SK-N-MC (cell line): ENCODE measurements around the gene KRT12.

Experiments
- EZH2 ChIP-seq: fragments of 200-600 bp; sonication (generic); IDR thresholded peaks from one replicate; pipeline ENCODE4 v1.6.1; 2017; ENCODE audit warnings: antibody characterized with exemption
- POLR2AphosphoS5 ChIP-seq: IDR thresholded peaks from 2 replicates; pipeline ENCODE4 v1.6.1; 2012; ENCODE audit warnings: mild to moderate bottlenecking, low read depth, low read length, borderline replicate concordance

GRCh38 chr17:40825599-40825998 is 41.4 kb downstream of the KRT12 start:
- TF ChIP-seq POLR2AphosphoS5 (no peak), EZH2 (no peak)
